Mucosa of rectum (tissue), 2 donors: Measurements from ENCODE around the gene PHIP.
"Not testable (repeated sequence)": the region's sequence is repeated elsewhere in the genome, so short reads cannot be mapped to it uniquely, and the experiment has no call there.

Source experiments
- H3K27ac ChIP-seq, 2 donors: one replicate each; pipeline ENCODE4 v1.7.0; 2013; ENCODE audit warnings: inconsistent platforms in 2 of 2, low read depth in 2 of 2, low read length in 2 of 2
- H3K27me3 ChIP-seq, 2 donors: one replicate each; pipeline ENCODE4 v1.7.0; 2013; ENCODE audit warnings: low read length in 2 of 2; ENCODE audit not compliant: control insufficient read depth in 2 of 2, insufficient read depth in 2 of 2
- H3K36me3 ChIP-seq, 2 donors: one replicate each; pipeline ENCODE4 v1.7.0; 2013; ENCODE audit warnings: low read length in 2 of 2; ENCODE audit not compliant: control insufficient read depth in 2 of 2, insufficient read depth in 2 of 2
- H3K4me1 ChIP-seq, 2 donors: one replicate each; pipeline ENCODE4 v1.7.0; 2013; ENCODE audit warnings: low read length in 2 of 2, mild to moderate bottlenecking in 1 of 2; ENCODE audit not compliant: control insufficient read depth in 2 of 2, insufficient read depth in 2 of 2
- H3K4me3 ChIP-seq, 2 donors: one replicate each; pipeline ENCODE4 v1.7.0; 2013; ENCODE audit warnings: low read length in 2 of 2
- H3K9ac ChIP-seq, 2 donors: one replicate each; pipeline ENCODE4 v1.7.0; 2013; ENCODE audit warnings: low read length in 2 of 2, low read depth in 1 of 2, mild to moderate bottlenecking in 1 of 2
- H3K9me3 ChIP-seq, 2 donors: one replicate each; pipeline ENCODE4 v1.7.0; 2013; ENCODE audit warnings: low read length in 2 of 2; ENCODE audit not compliant: control insufficient read depth in 2 of 2
- donor health status: healthy.
- donor health status: Normal muscosa, but diverticular disease.

The PHIP gene

GRCh38 chr6:78953798-78954197 lies 124.3 kb downstream of the PHIP start:
- peaks cover 1 to 2% of the 10 kb centered on the region in 2 donors for H3K9me3 ChIP-seq
- H3K4me3 ChIP-seq: no peak overlapping the region
- H3K4me1 ChIP-seq: no peaks in the 10 kb centered on the region
- no peak overlapping the region for H3K27ac ChIP-seq
- H3K36me3 ChIP-seq: peaks cover 32 to 59% of the 10 kb centered on the region in 2 donors
- no peak overlapping the region for H3K9ac ChIP-seq
- no peaks in the 10 kb centered on the region for H3K27me3 ChIP-seq

- peaks cover 26 to 66% of the 10 kb centered on the region in 2 donors for H3K36me3 ChIP-seq
- no peak overlapping the region for H3K4me3 ChIP-seq
- no peak overlapping the region for H3K27ac ChIP-seq
- H3K9ac ChIP-seq: no peak overlapping the region
- H3K9me3 ChIP-seq: peaks cover 2% of the 10 kb centered on the region in 2 donors
- H3K27me3 ChIP-seq: no peaks in the 10 kb centered on the region
- H3K4me1 ChIP-seq: no peaks in the 10 kb centered on the region
These were observed 125.7 kb downstream of the PHIP start for GRCh38 chr6:78952362-78952761.

GRCh38 chr6:78948785-78949184 lies 129.3 kb downstream of the PHIP start:
- Histone ChIP-seq H3K9me3 (peaks cover 2% of the 10 kb centered on the region in 2 donors), H3K36me3 (peaks cover 55 to 83% of the 10 kb centered on the region in 2 donors), H3K27ac (no peak overlapping the region), H3K4me3 (no peak overlapping the region), H3K9ac (no peak overlapping the region), H3K27me3 (no peaks in the 10 kb centered on the region), H3K4me1 (no peaks in the 10 kb centered on the region)

GRCh38 chr6:78947962-78948361 lies 130.1 kb downstream of the PHIP start:
- Histone ChIP-seq H3K9me3 (peaks cover 2% of the 10 kb centered on the region in 2 donors), H3K27me3 (no peaks in the 10 kb centered on the region), H3K4me1 (no peaks in the 10 kb centered on the region), H3K9ac (no peak overlapping the region), H3K36me3 (peaks cover 53 to 82% of the 10 kb centered on the region in 2 donors), H3K4me3 (no peak overlapping the region), H3K27ac (no peak overlapping the region)

GRCh38 chr6:78947529-78947928 lies 130.5 kb downstream of the PHIP start:
- H3K4me3 ChIP-seq: no peak overlapping the region
- no peaks in the 10 kb centered on the region for H3K27me3 ChIP-seq
- peaks cover 2% of the 10 kb centered on the region in 2 donors for H3K9me3 ChIP-seq
- no peaks in the 10 kb centered on the region for H3K4me1 ChIP-seq
- H3K27ac ChIP-seq: no peak overlapping the region
- H3K9ac ChIP-seq: no peak overlapping the region
- H3K36me3 ChIP-seq: peaks cover 55 to 79% of the 10 kb centered on the region in 2 donors

- no peaks in the 10 kb centered on the region for H3K9me3 ChIP-seq
- H3K4me3 ChIP-seq: no peak overlapping the region
- H3K9ac ChIP-seq: no peak overlapping the region
- H3K27me3 ChIP-seq: no peaks in the 10 kb centered on the region
- no peak overlapping the region for H3K27ac ChIP-seq
- peaks cover 49 to 58% of the 10 kb centered on the region in 2 donors for H3K36me3 ChIP-seq
- no peaks in the 10 kb centered on the region for H3K4me1 ChIP-seq
These were observed 135.6 kb downstream of the PHIP start for GRCh38 chr6:78942446-78942845.

GRCh38 chr6:78936515-78936914 lies 141.5 kb downstream of the PHIP start:
- Histone ChIP-seq H3K4me3 (no peak overlapping the region), H3K4me1 (no peaks in the 10 kb centered on the region), H3K27ac (no peak overlapping the region), H3K9ac (no peak overlapping the region), H3K9me3 (no peaks in the 10 kb centered on the region), H3K27me3 (no peaks in the 10 kb centered on the region), H3K36me3 (peaks cover 7 to 10% of the 10 kb centered on the region in 2 donors)

- no peaks in the 10 kb centered on the region for H3K9me3 ChIP-seq
- H3K4me1 ChIP-seq: no peaks in the 10 kb centered on the region
- no peak overlapping the region for H3K9ac ChIP-seq
- no peaks in the 10 kb centered on the region for H3K27me3 ChIP-seq
- no peak overlapping the region for H3K4me3 ChIP-seq
- no peak overlapping the region for H3K27ac ChIP-seq
- peaks cover 2% of the 10 kb centered on the region in 2 donors for H3K36me3 ChIP-seq
These were observed 142.5 kb downstream of the PHIP start for GRCh38 chr6:78935553-78935952.

GRCh38 chr6:78925317-78925716 lies 152.7 kb downstream of the PHIP start:
- Histone ChIP-seq H3K4me1 (no peaks in the 10 kb centered on the region), H3K9ac (no peak overlapping the region), H3K27ac (no peak overlapping the region), H3K9me3 (peaks cover 0 to 2% of the 10 kb centered on the region in 2 donors), H3K27me3 (no peaks in the 10 kb centered on the region), H3K4me3 (no peak overlapping the region), H3K36me3 (no peaks in the 10 kb centered on the region)

GRCh38 chr6:78921168-78921567 lies 156.9 kb downstream of the PHIP start:
- not testable (repeated sequence) for H3K4me3 ChIP-seq, H3K4me1 ChIP-seq, H3K27ac ChIP-seq, H3K36me3 ChIP-seq, H3K9me3 ChIP-seq, H3K9ac ChIP-seq, H3K27me3 ChIP-seq

- no peak overlapping the region for H3K4me3 ChIP-seq
- no peak overlapping the region for H3K9ac ChIP-seq
- H3K36me3 ChIP-seq: no peaks in the 10 kb centered on the region
- no peaks in the 10 kb centered on the region for H3K27me3 ChIP-seq
- H3K9me3 ChIP-seq: no peaks in the 10 kb centered on the region
- no peak overlapping the region for H3K27ac ChIP-seq
- no peaks in the 10 kb centered on the region for H3K4me1 ChIP-seq
These were observed 160.3 kb downstream of the PHIP start for GRCh38 chr6:78917788-78918187.
